Sigmoid colon (tissue), 7 donors: ENCODE data around the gene OBSL1. TPM values are rescaled to one million over a fixed set of nuclear protein-coding genes. Genes with fewer than 3 reads are reported as not detected.

Experiments
- DNase-seq: peaks from one replicate; pipeline ENCODE4 v3.0.0-alpha.2; 2019
- H3K27ac ChIP-seq, 4 donors: fragments of 200-600 bp; sonication (generic); one replicate each; pipeline ENCODE4 v1.5.1; 2016 to 2019; ENCODE audit warnings: mild to moderate bottlenecking in 1 of 4
- H3K27me3 ChIP-seq, 3 donors: fragments of 200-600 bp; sonication (generic); one replicate each; pipeline ENCODE4 v1.5.1; 2019; ENCODE audit warnings: mild to moderate bottlenecking in 1 of 3
- H3K36me3 ChIP-seq, 4 donors: fragments of 200-600 bp; sonication (generic); one replicate each; pipeline ENCODE4 v1.5.1; 2016 to 2019
- H3K4me1 ChIP-seq, 4 donors: fragments of 200-600 bp; sonication (generic); one replicate each; pipeline ENCODE4 v1.5.1; 2017 to 2019
- H3K4me3 ChIP-seq, 4 donors: fragments of 200-600 bp; sonication (generic); one replicate each; pipeline ENCODE4 v1.5.1; 2017 to 2019; ENCODE audit warnings: mild to moderate bottlenecking in 2 of 4, moderate library complexity in 1 of 4
- H3K9me3 ChIP-seq, 4 donors: fragments of 200-600 bp in 3 of 4; sonication (generic) in 3 of 4; one replicate each; pipeline versions ENCODE4 v1.5.1 to v1.6.1; 2013 to 2019
- EP300 ChIP-seq, 4 donors: sonication (generic); formaldehyde crosslinking; IDR thresholded peaks; one replicate each; pipeline ENCODE4 v1.6.1; 2017; ENCODE audit warnings: antibody characterized with exemption in 4 of 4
- POLR2A ChIP-seq, 2 donors: fragments of 450-650 bp; IDR thresholded peaks; one replicate each; pipeline ENCODE4 v1.6.1; 2016; ENCODE audit warnings: antibody characterized with exemption in 2 of 2, mild to moderate bottlenecking in 2 of 2, moderate library complexity in 2 of 2
- POLR2AphosphoS5 ChIP-seq, 4 donors: sonication (generic); formaldehyde crosslinking; IDR thresholded peaks; one replicate each; pipeline ENCODE4 v1.6.1; 2017; ENCODE audit warnings: antibody characterized with exemption in 4 of 4
- WGBS, 2 donors: extraction: QIAGEN DNeasy Blood & Tissue Kit; methylation state at CpG; one replicate each; pipeline ENCODE4 v1.1.7; 2013; 5-methylcytosine and 5-hydroxymethylcytosine counted together
- intact Hi-C: fragments of 100-400 bp; cut with DNase I; formaldehyde crosslinking; loops from one replicate; pipeline ENCODE4 v1.15.1; 2023
- polyA plus RNA-seq, 3 donors: library from polyadenylated mRNA; stranded (reverse); fragments of 200-250 nt; gene quantifications; one replicate each; pipeline ENCODE4 v1.2.3, GENCODE V29; 2013
- total RNA-seq, 4 donors: library from RNA; depleted of rRNA; stranded (reverse); fragments of >200 nt; gene quantifications; one replicate each; pipeline ENCODE4 v1.1.0, GENCODE V29; 2016
- TF ChIP-seq, protein P1 (sequence below), 4 experiments: fragments of 450-650 bp in 3 of 4; fragments of 200-600 bp in 1 of 4; IDR thresholded peaks; one replicate each; pipeline ENCODE4 v1.5.1; 2016 to 2019; ENCODE audit warnings: antibody characterized with exemption in 4 of 4, mild to moderate bottlenecking in 3 of 4, moderate library complexity in 2 of 4
- donor health status: healthy with polysubstance abuse.
- donor health status: Bipolar disorder and iron deficiency.
- donor health status: healthy.

The OBSL1 gene
- total and polyA plus RNA-seq, 7 donors = 2.8 to 83.6 (median 34.6) TPM

DNA sequence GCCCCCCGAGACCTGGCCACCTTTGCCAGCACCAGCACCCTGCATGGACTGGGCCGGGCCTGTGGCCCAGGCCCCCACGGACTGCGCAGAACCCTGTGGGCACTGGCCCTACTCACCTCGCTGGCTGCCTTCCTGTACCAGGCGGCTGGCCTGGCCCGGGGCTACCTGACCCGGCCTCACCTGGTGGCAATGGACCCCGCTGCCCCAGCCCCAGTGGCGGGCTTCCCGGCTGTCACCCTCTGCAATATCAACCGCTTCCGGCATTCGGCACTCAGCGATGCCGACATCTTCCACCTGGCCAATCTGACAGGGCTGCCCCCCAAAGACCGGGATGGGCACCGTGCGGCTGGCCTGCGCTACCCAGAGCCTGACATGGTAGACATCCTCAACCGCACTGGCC is 56.5 kb downstream of the OBSL1 start:
- Histone ChIP-seq H3K4me3 (no peak overlapping the region), H3K27ac (no peak overlapping the region), H3K4me1 (peaks cover 0 to 13% (median 8%) of the 10 kb centered on the region in 4 donors), H3K9me3 (no peaks in the 10 kb centered on the region), H3K27me3 (peaks cover 6 to 50% (median 9%) of the 10 kb centered on the region in 3 donors), H3K36me3 (no peaks in the 10 kb centered on the region)
- WGBS, 2 donors = 87 to 91% methylated on average over 21 of the region's 21 CpGs
- no peak for DNase-seq
- intact Hi-C loops = no loop called here
- no peak for TF ChIP-seq EP300 (IDR thresholded peaks at IDR 0.05)
- no peak for TF ChIP-seq POLR2A (IDR thresholded peaks at IDR 0.05)
- TF ChIP-seq POLR2AphosphoS5 (IDR thresholded peaks at IDR 0.05) = no peak
- TF ChIP-seq, protein P1, sequence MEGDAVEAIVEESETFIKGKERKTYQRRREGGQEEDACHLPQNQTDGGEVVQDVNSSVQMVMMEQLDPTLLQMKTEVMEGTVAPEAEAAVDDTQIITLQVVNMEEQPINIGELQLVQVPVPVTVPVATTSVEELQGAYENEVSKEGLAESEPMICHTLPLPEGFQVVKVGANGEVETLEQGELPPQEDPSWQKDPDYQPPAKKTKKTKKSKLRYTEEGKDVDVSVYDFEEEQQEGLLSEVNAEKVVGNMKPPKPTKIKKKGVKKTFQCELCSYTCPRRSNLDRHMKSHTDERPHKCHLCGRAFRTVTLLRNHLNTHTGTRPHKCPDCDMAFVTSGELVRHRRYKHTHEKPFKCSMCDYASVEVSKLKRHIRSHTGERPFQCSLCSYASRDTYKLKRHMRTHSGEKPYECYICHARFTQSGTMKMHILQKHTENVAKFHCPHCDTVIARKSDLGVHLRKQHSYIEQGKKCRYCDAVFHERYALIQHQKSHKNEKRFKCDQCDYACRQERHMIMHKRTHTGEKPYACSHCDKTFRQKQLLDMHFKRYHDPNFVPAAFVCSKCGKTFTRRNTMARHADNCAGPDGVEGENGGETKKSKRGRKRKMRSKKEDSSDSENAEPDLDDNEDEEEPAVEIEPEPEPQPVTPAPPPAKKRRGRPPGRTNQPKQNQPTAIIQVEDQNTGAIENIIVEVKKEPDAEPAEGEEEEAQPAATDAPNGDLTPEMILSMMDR (IDR thresholded peaks at IDR 0.05) = no peak

- DNase-seq = no peak
- Histone ChIP-seq H3K4me3 (no peak within 1 kb of the TSS), H3K4me1 (peaks cover 0 to 18% (median 14%) of the 10 kb centered on the region in 4 donors), H3K27me3 (peaks cover 6 to 50% (median 9%) of the 10 kb centered on the region in 3 donors), H3K27ac (no peak within 1 kb of the TSS), H3K9me3 (no peaks in the 10 kb centered on the region), H3K36me3 (no peaks in the 10 kb centered on the region)
- intact Hi-C loops = no loop called here
- WGBS, 2 donors = 7 to 8% methylated on average over 31 of the region's 31 CpGs
- TF ChIP-seq EP300 (IDR thresholded peaks at IDR 0.05) (no peak), POLR2AphosphoS5 (IDR thresholded peaks at IDR 0.05) (no peak), POLR2A (IDR thresholded peaks at IDR 0.05) (no peak)
- TF ChIP-seq, protein P1 (IDR thresholded peaks at IDR 0.05) = no peak
Measured at GRCh38 chr2:219514196-219514761, 57.1 kb downstream of the OBSL1 start, which contains the start of gene ASIC4. ASIC4 (plus strand) TSS chr2:219514482; CDS start chr2:219514725, 243 bp downstream.

- H3K4me1 ChIP-seq = peaks cover 0 to 23% (median 19%) of the 10 kb centered on the region in 4 donors
- no peaks in the 10 kb centered on the region for H3K9me3 ChIP-seq
- H3K4me3 ChIP-seq = no peak overlapping the region
- WGBS, 2 donors = 11 to 18% methylated on average over 4 of the region's 4 CpGs
- H3K36me3 ChIP-seq = no peaks in the 10 kb centered on the region
- no peak overlapping the region for H3K27ac ChIP-seq
- intact Hi-C loops = no loop called here
- peaks cover 6 to 50% (median 9%) of the 10 kb centered on the region in 3 donors for H3K27me3 ChIP-seq
- DNase-seq = no peak
- no peak for TF ChIP-seq POLR2A (IDR thresholded peaks at IDR 0.05)
- TF ChIP-seq, protein P1 (IDR thresholded peaks at IDR 0.05) = no peak
- no peak for TF ChIP-seq POLR2AphosphoS5 (IDR thresholded peaks at IDR 0.05)
- TF ChIP-seq EP300 (IDR thresholded peaks at IDR 0.05) = no peak
Measured at GRCh38 chr2:219513787-219514186, 57.6 kb downstream of the OBSL1 start.

DNA sequence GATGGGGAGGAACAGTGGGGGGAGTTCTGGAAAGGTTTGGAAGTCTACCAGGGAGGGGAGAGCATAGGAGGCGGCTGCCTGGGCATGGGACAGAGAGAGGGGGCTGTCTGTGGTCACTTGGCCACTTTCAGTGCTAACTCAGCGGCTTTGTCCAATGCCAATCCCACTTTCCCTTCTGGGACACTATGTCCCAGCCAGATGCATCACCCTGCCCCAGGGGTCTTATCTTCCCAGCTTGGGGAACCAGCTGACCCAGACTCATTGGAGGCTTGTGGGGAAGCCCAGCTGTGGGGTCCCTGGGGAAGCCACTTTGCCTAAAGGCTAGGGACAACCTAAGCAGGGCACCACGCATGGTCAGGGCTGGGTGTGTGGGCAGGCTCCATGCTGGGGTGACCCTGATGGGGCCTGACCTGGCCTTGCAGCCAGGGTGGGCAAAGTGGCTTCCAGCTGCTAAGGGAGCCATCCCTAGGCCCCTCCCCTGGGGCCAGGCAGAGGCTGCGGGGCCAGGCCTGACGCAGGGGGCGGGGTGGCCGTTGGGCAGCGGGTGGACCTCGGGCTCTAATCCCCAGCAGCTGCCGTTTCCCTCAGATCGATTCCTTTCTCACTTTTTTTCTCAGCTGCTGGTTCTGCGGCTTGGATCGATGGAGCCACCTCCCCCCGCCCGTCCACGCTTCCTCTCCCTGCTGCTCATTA is 58.7 kb downstream of the OBSL1 start:
- H3K9me3 ChIP-seq = no peaks in the 10 kb centered on the region
- no peak overlapping the region for H3K27ac ChIP-seq
- no peaks in the 10 kb centered on the region for H3K36me3 ChIP-seq
- H3K27me3 ChIP-seq = peaks cover 6 to 56% (median 9%) of the 10 kb centered on the region in 3 donors
- 15 to 21% methylated on average over 16 of the region's 16 CpGs for WGBS, 2 donors
- peaks cover 0 to 29% (median 22%) of the 10 kb centered on the region in 4 donors for H3K4me1 ChIP-seq
- no peak for DNase-seq
- H3K4me3 ChIP-seq = no peak overlapping the region
- intact Hi-C loops = no loop called here
- TF ChIP-seq, protein P1 (IDR thresholded peaks at IDR 0.05) = no peak
- TF ChIP-seq POLR2A (IDR thresholded peaks at IDR 0.05) (no peak), EP300 (IDR thresholded peaks at IDR 0.05) (no peak), POLR2AphosphoS5 (IDR thresholded peaks at IDR 0.05) (no peak)
